AG04450 (cell line): ENCODE results near the gene VPS13D. TPM values are rescaled to one million over a fixed set of nuclear protein-coding genes. Genes with fewer than 3 reads are reported as not detected.

ENCODE experiments used
- CTCF ChIA-PET: fragments of 300-600, 350-600 bp; formaldehyde crosslinking; extraction: SDS; loops from one replicate; lab custom pipeline; 2022; ENCODE audit warnings: antibody characterized with exemption, inconsistent platforms; lab: Charles Lee
- POLR2A ChIA-PET: fragments of 350-600 bp; formaldehyde crosslinking; extraction: SDS; loops from one replicate; lab custom pipeline; 2021; ENCODE audit warnings: antibody characterized with exemption, inconsistent platforms; lab: Yijun Ruan, JAX
- DNase-seq: peaks from one replicate; pipeline ENCODE4 v3.0.0-alpha.2; 2011; ENCODE audit warnings: low read depth, low spot score
- H3K27ac ChIP-seq: one replicate; pipeline ENCODE4 v1.5.1; 2012; ENCODE audit warnings: low read depth, low read length, control low read depth
- H3K27me3 ChIP-seq: one replicate; pipeline ENCODE4 v1.6.0; 2012; ENCODE audit warnings: low read length; ENCODE audit not compliant: control insufficient read depth, insufficient read depth
- H3K4me3 ChIP-seq: 2 replicates; pipeline ENCODE4 v1.5.1; 2011; ENCODE audit warnings: mild to moderate bottlenecking, low read depth, low read length, control low read depth
- H3K9me3 ChIP-seq: 2 replicates; pipeline ENCODE4 v1.5.1; 2012; ENCODE audit warnings: low read length; ENCODE audit not compliant: control insufficient read depth, insufficient read depth
- polyA plus RNA-seq: library from polyadenylated mRNA; depleted of rRNA; stranded (reverse); fragments of >200 nt; gene quantifications from 2 replicates; pipeline ENCODE4 v1.2.3, GENCODE V29; 2011
- TF ChIP-seq, protein P1 (sequence below): IDR thresholded peaks from 2 replicates; pipeline ENCODE4 v1.5.1; 2011; ENCODE audit warnings: low read depth, low read length, control low read depth, inconsistent platforms

VPS13D gene
- polyA plus RNA-seq, 1 experiment = 18.3 TPM

DNA sequence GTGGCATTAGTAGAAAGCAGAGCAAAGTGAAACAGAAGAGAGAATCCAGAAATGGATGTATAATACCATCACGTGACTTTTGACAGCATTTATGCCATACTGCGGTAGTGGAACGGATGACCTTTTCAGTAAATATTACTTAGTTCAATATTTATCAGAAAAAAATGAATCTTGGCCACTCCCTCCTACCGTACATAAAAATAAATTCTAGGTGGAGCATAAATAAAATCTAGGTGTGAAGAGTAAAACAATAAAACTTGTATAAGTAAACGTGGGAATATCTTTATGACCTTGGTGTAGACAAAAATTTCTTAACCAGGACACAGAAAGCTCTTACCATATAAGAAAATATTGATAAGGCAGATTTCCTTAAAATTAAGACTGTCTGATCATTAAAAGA is 182.6 kb downstream of the VPS13D start:
- H3K27ac ChIP-seq = no peak overlapping the region
- ChIA-PET POLR2A (no interaction called here), CTCF (no interaction called here)
- no peaks in the 10 kb centered on the region for H3K27me3 ChIP-seq
- no peaks in the 10 kb centered on the region for H3K9me3 ChIP-seq
- DNase-seq = no peak
- TF ChIP-seq, protein P1, sequence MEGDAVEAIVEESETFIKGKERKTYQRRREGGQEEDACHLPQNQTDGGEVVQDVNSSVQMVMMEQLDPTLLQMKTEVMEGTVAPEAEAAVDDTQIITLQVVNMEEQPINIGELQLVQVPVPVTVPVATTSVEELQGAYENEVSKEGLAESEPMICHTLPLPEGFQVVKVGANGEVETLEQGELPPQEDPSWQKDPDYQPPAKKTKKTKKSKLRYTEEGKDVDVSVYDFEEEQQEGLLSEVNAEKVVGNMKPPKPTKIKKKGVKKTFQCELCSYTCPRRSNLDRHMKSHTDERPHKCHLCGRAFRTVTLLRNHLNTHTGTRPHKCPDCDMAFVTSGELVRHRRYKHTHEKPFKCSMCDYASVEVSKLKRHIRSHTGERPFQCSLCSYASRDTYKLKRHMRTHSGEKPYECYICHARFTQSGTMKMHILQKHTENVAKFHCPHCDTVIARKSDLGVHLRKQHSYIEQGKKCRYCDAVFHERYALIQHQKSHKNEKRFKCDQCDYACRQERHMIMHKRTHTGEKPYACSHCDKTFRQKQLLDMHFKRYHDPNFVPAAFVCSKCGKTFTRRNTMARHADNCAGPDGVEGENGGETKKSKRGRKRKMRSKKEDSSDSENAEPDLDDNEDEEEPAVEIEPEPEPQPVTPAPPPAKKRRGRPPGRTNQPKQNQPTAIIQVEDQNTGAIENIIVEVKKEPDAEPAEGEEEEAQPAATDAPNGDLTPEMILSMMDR = no peak
- H3K4me3 ChIP-seq = no peak overlapping the region

DNA sequence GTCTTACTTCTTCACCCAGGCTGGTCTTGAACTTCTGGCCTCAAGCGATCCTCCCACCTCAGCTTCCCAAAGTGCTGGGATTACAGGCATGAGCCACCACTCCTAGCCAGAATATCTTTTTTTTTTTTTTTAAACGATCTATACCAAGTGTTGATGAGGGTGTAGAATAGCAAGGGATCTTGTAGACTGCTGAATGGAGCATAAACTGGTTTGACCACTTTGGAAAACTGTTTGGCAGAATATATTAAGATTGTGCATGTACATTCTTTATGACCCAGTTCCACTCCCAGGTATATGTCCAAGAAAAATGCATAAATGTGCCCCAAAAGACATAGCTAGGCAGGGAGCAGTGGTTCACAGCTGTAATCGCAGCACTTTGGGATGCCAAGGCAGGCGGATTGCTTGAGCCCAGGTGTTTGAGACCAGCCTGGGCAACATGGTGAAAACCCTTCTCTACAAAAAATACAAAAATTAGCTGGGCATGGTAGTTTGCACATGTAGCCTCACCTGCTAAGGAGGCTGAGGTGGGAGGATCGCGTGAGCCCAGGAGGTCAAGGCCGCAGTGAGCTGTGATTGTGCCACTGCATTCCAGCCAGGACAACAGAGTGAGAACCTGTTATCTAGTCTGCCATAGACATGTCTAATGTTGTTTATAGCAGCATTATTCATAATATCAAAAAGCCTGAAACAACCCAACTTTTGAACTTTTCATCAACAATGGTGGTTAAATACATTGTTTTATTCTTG is 184.0 kb downstream of the VPS13D start:
- Histone ChIP-seq H3K9me3 (no peaks in the 10 kb centered on the region), H3K27ac (no peak overlapping the region), H3K4me3 (no peak overlapping the region), H3K27me3 (no peaks in the 10 kb centered on the region)
- no peak for DNase-seq
- TF ChIP-seq, protein P1 = no peak
- ChIA-PET POLR2A (no interaction called here), CTCF (interaction anchor here (0.6 kb wide), 1 partner anchor 308 kb away, joined by 4 read pairs; no protein-coding TSS in a partner anchor)

DNA sequence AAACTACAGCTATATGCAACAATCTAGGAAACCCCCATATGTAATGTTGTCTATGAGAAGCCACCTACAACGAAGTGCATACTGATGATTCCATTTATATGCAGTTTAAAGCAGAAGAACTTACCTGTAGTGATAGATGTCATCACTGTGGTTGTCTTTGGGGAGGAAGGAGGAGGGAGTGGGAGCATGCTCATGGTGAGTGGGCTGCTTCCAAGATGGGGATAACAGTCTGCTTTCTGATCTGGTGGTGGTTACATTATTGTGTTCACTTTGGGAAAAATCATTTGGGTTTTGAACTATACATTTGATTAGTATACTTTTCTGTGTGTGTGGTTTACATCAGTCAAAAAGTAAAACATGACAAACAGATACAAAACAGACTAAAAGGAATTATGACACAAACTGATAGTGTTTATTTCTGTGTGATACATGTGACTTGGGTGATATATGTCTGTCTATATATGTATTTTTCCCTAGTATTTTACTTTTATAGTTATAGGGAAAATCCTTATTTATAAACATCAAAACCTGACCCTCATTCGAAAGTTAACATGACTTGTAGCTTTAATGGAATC is 184.7 kb downstream of the VPS13D start:
- no peak overlapping the region for H3K27ac ChIP-seq

DNA sequence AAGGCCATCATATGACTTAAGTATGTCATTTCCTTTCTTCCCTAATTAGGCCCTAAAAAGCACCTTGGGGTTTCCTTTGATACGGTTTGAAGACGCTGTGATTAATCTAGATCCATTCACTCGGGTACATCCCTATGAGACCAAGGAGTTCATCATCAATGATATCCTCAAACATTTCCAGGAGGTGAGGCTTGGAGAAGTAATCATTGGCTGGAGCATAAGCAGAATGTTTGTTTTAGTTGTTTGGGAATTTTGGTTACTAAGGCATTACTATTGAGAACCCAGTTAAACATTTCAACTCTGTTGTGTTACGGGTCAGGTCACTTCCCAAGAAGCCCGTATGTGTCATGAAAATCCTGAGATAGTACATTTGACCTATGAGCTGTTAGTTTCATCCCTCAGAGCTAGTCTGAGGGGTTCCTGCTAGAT is 185.2 kb downstream of the VPS13D start:
- TF ChIP-seq, protein P1 = no peak
- Histone ChIP-seq H3K27ac (no peak overlapping the region), H3K4me3 (no peak overlapping the region), H3K9me3 (no peaks in the 10 kb centered on the region), H3K27me3 (no peaks in the 10 kb centered on the region)
- DNase-seq = no peak
- ChIA-PET POLR2A (no interaction called here), CTCF (no interaction called here)

More for the DNA sequence above, 184.7 kb downstream of the VPS13D start:
- ChIA-PET POLR2A (no interaction called here), CTCF (no interaction called here)
- Histone ChIP-seq H3K9me3 (no peaks in the 10 kb centered on the region), H3K4me3 (no peak overlapping the region), H3K27me3 (no peaks in the 10 kb centered on the region)
- no peak for DNase-seq
- TF ChIP-seq, protein P1 = no peak

DNA sequence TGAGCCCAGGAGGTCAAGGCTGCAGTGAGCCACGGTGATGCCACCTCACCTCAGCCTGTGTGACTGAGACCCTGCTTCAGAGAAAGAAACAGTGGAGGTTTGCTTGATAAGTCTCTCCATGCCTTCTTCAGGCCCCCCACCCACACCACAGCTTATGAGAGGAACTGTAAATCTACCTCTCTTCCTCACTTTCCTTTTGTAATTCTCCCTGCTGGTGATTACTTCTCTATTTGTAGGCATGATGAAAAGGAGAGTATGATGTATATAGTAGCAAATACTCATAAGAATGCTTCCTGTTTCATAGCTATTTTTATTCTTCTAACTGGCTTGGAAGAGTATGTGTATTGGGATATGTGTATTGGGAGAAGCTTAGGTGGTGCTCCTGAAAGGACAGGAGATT is 186.3 kb downstream of the VPS13D start:
- ChIA-PET CTCF (interaction anchor here (0.6 to 0.7 kb wide), 2 partner anchors 9 to 32 kb away, joined by 3 read pairs; no protein-coding TSS in a partner anchor), POLR2A (no interaction called here)
- H3K27me3 ChIP-seq = no peaks in the 10 kb centered on the region
- no peak overlapping the region for H3K4me3 ChIP-seq
- no peak overlapping the region for H3K27ac ChIP-seq
- H3K9me3 ChIP-seq = no peaks in the 10 kb centered on the region
- no peak for DNase-seq
- TF ChIP-seq, protein P1 = no peak
